Glutamatergic neuron (in vitro differentiated cells): ENCODE measurements around the gene DGKK. TPM values are rescaled to one million over a fixed set of nuclear protein-coding genes. Genes with fewer than 3 reads are reported as not detected.

Experiments used
- DNase-seq: peaks from one replicate; pipeline ENCODE4 v3.0.0; 2022
- H3K27ac Mint-ChIP-seq: one replicate; pipeline ENCODE4 v1.8.0; 2020; ENCODE audit warnings: mild to moderate bottlenecking, mixed read lengths, inconsistent platforms; ENCODE audit not compliant: unreplicated experiment
- H3K27me3 Mint-ChIP-seq: one replicate; pipeline ENCODE4 v1.8.0; 2020; ENCODE audit warnings: mild to moderate bottlenecking, moderate library complexity, mixed read lengths, inconsistent platforms; ENCODE audit not compliant: unreplicated experiment
- H3K36me3 Mint-ChIP-seq: one replicate; pipeline ENCODE4 v1.8.0; 2020; ENCODE audit warnings: mild to moderate bottlenecking, mixed read lengths, inconsistent platforms; ENCODE audit not compliant: unreplicated experiment
- H3K4me1 Mint-ChIP-seq: one replicate; pipeline ENCODE4 v1.8.0; 2020; ENCODE audit warnings: mild to moderate bottlenecking, low read depth, mixed read lengths, inconsistent platforms; ENCODE audit not compliant: unreplicated experiment
- H3K4me3 Mint-ChIP-seq: one replicate; pipeline ENCODE4 v1.8.0; 2020; ENCODE audit warnings: mild to moderate bottlenecking, mixed read lengths, inconsistent platforms; ENCODE audit not compliant: unreplicated experiment
- H3K9me3 Mint-ChIP-seq: one replicate; pipeline ENCODE4 v1.8.0; 2020; ENCODE audit warnings: mild to moderate bottlenecking, moderate library complexity, mixed read lengths, inconsistent platforms; ENCODE audit not compliant: unreplicated experiment
- total RNA-seq: library from RNA; stranded (reverse); fragmentation: NEBNext Ultra II Directional; extraction: Animal tissue kit (Norgen Biotek cat#: 25700); gene quantifications from one replicate; pipeline ENCODE4 v1.2.1, GENCODE V29; 2021; ENCODE audit not compliant: unreplicated experiment
- TF ChIP-seq, protein P1 (sequence below): fragments of 200-600 bp; sonication (generic); IDR thresholded peaks from one replicate; pipeline ENCODE4 v1.5.0; 2021; ENCODE audit not compliant: partially characterized antibody, unreplicated experiment

DGKK gene
- total RNA-seq, 1 donor from 2014 or later: not detected

GRCh38 chrX:50403903-50404302, 66.7 kb downstream of the DGKK start:
- H3K9me3 Mint-ChIP-seq: no peaks in the 10 kb centered on the region

GRCh38 chrX:50402886-50403285, 67.7 kb downstream of the DGKK start:
- no peaks in the 10 kb centered on the region for H3K27me3 Mint-ChIP-seq
- TF ChIP-seq, protein P1, sequence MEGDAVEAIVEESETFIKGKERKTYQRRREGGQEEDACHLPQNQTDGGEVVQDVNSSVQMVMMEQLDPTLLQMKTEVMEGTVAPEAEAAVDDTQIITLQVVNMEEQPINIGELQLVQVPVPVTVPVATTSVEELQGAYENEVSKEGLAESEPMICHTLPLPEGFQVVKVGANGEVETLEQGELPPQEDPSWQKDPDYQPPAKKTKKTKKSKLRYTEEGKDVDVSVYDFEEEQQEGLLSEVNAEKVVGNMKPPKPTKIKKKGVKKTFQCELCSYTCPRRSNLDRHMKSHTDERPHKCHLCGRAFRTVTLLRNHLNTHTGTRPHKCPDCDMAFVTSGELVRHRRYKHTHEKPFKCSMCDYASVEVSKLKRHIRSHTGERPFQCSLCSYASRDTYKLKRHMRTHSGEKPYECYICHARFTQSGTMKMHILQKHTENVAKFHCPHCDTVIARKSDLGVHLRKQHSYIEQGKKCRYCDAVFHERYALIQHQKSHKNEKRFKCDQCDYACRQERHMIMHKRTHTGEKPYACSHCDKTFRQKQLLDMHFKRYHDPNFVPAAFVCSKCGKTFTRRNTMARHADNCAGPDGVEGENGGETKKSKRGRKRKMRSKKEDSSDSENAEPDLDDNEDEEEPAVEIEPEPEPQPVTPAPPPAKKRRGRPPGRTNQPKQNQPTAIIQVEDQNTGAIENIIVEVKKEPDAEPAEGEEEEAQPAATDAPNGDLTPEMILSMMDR: no peak
- no peak for DNase-seq
- no peaks in the 10 kb centered on the region for H3K4me1 Mint-ChIP-seq
- no peak overlapping the region for H3K4me3 Mint-ChIP-seq
- no peaks in the 10 kb centered on the region for H3K9me3 Mint-ChIP-seq
- H3K27ac Mint-ChIP-seq: no peak overlapping the region
- no peaks in the 10 kb centered on the region for H3K36me3 Mint-ChIP-seq

More at GRCh38 chrX:50403903-50404302, 66.7 kb downstream of the DGKK start:
- TF ChIP-seq, protein P1: no peak
- DNase-seq: no peak
- no peaks in the 10 kb centered on the region for H3K36me3 Mint-ChIP-seq
- H3K4me1 Mint-ChIP-seq: no peaks in the 10 kb centered on the region
- no peak overlapping the region for H3K27ac Mint-ChIP-seq
- no peak overlapping the region for H3K4me3 Mint-ChIP-seq
- peaks cover 2% of the 10 kb centered on the region for H3K27me3 Mint-ChIP-seq

- H3K4me1 Mint-ChIP-seq: no peaks in the 10 kb centered on the region
- peaks cover 2% of the 10 kb centered on the region for H3K27me3 Mint-ChIP-seq
- TF ChIP-seq, protein P1: no peak
- no peak overlapping the region for H3K4me3 Mint-ChIP-seq
- no peaks in the 10 kb centered on the region for H3K36me3 Mint-ChIP-seq
- no peak for DNase-seq
- no peak overlapping the region for H3K27ac Mint-ChIP-seq
- peaks cover 3% of the 10 kb centered on the region for H3K9me3 Mint-ChIP-seq
Measured at GRCh38 chrX:50393902-50394301, 76.7 kb downstream of the DGKK start.

GRCh38 chrX:50386520-50386919, 84.1 kb downstream of the DGKK start:
- no peaks in the 10 kb centered on the region for H3K4me1 Mint-ChIP-seq
- H3K27ac Mint-ChIP-seq: no peak overlapping the region
- no peaks in the 10 kb centered on the region for H3K9me3 Mint-ChIP-seq
- TF ChIP-seq, protein P1: no peak
- H3K27me3 Mint-ChIP-seq: no peaks in the 10 kb centered on the region
- H3K4me3 Mint-ChIP-seq: no peak overlapping the region
- DNase-seq: no peak
- no peaks in the 10 kb centered on the region for H3K36me3 Mint-ChIP-seq

GRCh38 chrX:50381729-50382415, 88.8 kb downstream of the DGKK start:
- TF ChIP-seq, protein P1: no peak
- H3K36me3 Mint-ChIP-seq: no peaks in the 10 kb centered on the region
- H3K9me3 Mint-ChIP-seq: no peaks in the 10 kb centered on the region
- no peak overlapping the region for H3K4me3 Mint-ChIP-seq
- no peaks in the 10 kb centered on the region for H3K27me3 Mint-ChIP-seq
- no peak overlapping the region for H3K27ac Mint-ChIP-seq
- no peaks in the 10 kb centered on the region for H3K4me1 Mint-ChIP-seq
- no peak for DNase-seq
